ENCODE measurements around the gene BTBD8.
"Not testable (repeated sequence)": the region's sequence is repeated elsewhere in the genome, so short reads cannot be mapped to it uniquely, and the experiment has no call there.

The BTBD8 gene

GRCh38 chr1:92075311-92075710, 4.8 kb upstream of the BTBD8 start, which contains the start of gene SETSIP:
SETSIP (minus strand) TSS chr1:92075411; CDS start chr1:92075411, 0 bp downstream.
- no peak for DNase-seq (ENCODE audit: low read depth)
- no peak for TF ChIP-seq CTCF (IDR thresholded peaks at IDR 0.05; ENCODE audit: control insufficient read depth, extremely low read depth, insufficient read depth)
- no peak within 1 kb of the TSS for H3K4me3 ChIP-seq (ENCODE audit: low read depth, low read length)

- H3K4me3 ChIP-seq (ENCODE audit: low read depth, low read length) = no peak overlapping the region
- no peak for TF ChIP-seq CTCF (IDR thresholded peaks at IDR 0.05; ENCODE audit: control insufficient read depth, extremely low read depth, insufficient read depth)
- no peak for DNase-seq (ENCODE audit: low read depth)
Observed at GRCh38 chr1:92076363-92076762, 3.8 kb upstream of the BTBD8 start.

- H3K4me3 ChIP-seq (ENCODE audit: low read depth, low read length); DNase-seq (ENCODE audit: low read depth): not testable (repeated sequence)
Observed at GRCh38 chr1:92078077-92078476, 2.1 kb upstream of the BTBD8 start.

GRCh38 chr1:92079441-92079840, 704 bp upstream of the BTBD8 start:
- peak overlapping the region; percentile 89 for H3K4me3 ChIP-seq (ENCODE audit: low read depth, low read length)

GRCh38 chr1:92081031-92081430, 886 bp downstream of the BTBD8 start:
- peak overlapping the region; percentile 89 for H3K4me3 ChIP-seq (ENCODE audit: low read depth, low read length)
- DNase-seq (ENCODE audit: low read depth) = no peak
- no peak for TF ChIP-seq CTCF (IDR thresholded peaks at IDR 0.05; ENCODE audit: control insufficient read depth, extremely low read depth, insufficient read depth)

More at GRCh38 chr1:92079441-92079840, 704 bp upstream of the BTBD8 start:
- no peak for TF ChIP-seq CTCF (IDR thresholded peaks at IDR 0.05; ENCODE audit: control insufficient read depth, extremely low read depth, insufficient read depth)
- DNase-seq (ENCODE audit: low read depth) = no peak

GRCh38 chr1:92084651-92085050, 4.5 kb downstream of the BTBD8 start:
- no peak for DNase-seq (ENCODE audit: low read depth)
- H3K4me3 ChIP-seq (ENCODE audit: low read depth, low read length) = no peak overlapping the region
- TF ChIP-seq CTCF (IDR thresholded peaks at IDR 0.05; ENCODE audit: control insufficient read depth, extremely low read depth, insufficient read depth) = no peak

- DNase-seq (ENCODE audit: low read depth) = no peak
- no peak for TF ChIP-seq CTCF (IDR thresholded peaks at IDR 0.05; ENCODE audit: control insufficient read depth, extremely low read depth, insufficient read depth)
- no peak overlapping the region for H3K4me3 ChIP-seq (ENCODE audit: low read depth, low read length)
Observed at GRCh38 chr1:92085727-92086126, 5.6 kb downstream of the BTBD8 start.

All from LNCaP clone FGC (cell line).